ENCODE data around the gene MCC. TPM values are rescaled to one million over a fixed set of nuclear protein-coding genes. Genes with fewer than 3 reads are reported as not detected.

Gene MCC
- total RNA-seq, 1 experiment from 2014 or later = 7.6 TPM

DNA sequence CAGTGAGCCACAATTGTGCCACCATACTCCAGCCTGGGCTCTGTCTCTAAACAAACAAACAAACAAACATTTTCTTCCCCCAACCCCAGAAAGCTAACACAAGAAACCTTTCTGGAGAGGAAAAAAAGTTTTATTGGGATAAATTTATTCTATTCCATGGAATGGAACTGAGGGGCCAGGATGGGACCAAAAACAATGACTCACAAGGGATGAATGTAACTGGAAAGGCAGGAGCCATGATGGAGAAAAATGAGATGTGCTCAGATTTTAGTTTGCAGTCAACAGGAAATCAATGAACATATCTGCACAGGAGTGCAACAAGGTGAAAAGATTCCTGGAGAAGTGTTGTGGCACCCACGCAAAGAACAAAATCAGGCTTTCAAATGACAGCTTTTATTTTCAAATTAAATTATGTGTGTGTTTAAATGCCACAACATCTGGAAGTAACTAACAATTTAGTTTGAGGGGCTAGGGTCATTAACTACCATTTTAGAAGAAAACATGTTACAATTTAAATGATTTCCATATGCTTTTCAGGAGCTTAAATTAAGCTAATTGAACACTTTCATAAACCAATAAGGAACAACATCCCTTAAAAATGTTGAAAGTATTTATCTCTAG lies 262.0 kb downstream of the MCC start:
- no peak for DNase-seq
- Histone ChIP-seq H3K23me2 (ENCODE audit: insufficient read length, low read depth, low read length, poor library complexity, severe bottlenecking) (no peaks in the 10 kb centered on the region), H3K9ac (ENCODE audit: extremely low read depth, insufficient read length, low read length) (no peak overlapping the region), H2BK120ac (ENCODE audit: low read depth, low read length, poor library complexity, severe bottlenecking) (no peak overlapping the region), H3K4ac (ENCODE audit: low read depth, low read length) (no peak overlapping the region), H3K23ac (ENCODE audit: insufficient read length, low read depth, low read length) (no peak overlapping the region), H3K14ac (ENCODE audit: insufficient read depth, low read length) (no peak overlapping the region), H2AK5ac (ENCODE audit: insufficient read length, low read length) (no peak overlapping the region), H2BK20ac (ENCODE audit: low read depth, low read length, poor library complexity, severe bottlenecking) (no peak overlapping the region), H3K79me1 (ENCODE audit: insufficient read depth, low read depth, low read length, poor library complexity, severe bottlenecking) (no peaks in the 10 kb centered on the region), H3T11ph (ENCODE audit: low read length) (no peak overlapping the region), H4K8ac (replicated peaks; ENCODE audit: insufficient read length, low read depth, low read length) (no peak overlapping the region), H3K79me2 (ENCODE audit: insufficient read depth, low read length) (no peaks in the 10 kb centered on the region), H3K56ac (ENCODE audit: insufficient read length, low read depth, low read length) (no peak overlapping the region), H4K20me1 (ENCODE audit: control insufficient read depth, insufficient read depth, insufficient read length) (no peaks in the 10 kb centered on the region), H4K91ac (ENCODE audit: insufficient read length, low read depth, low read length) (no peak overlapping the region), H3K9me3 (ENCODE audit: control insufficient read depth, low read depth, low read length) (no peaks in the 10 kb centered on the region), H3K4me1 (ENCODE audit: insufficient read depth, low read length) (peaks cover 11% of the 10 kb centered on the region; the same call in 1 of the 2 replicates), H2BK15ac (ENCODE audit: low read depth, low read length) (no peak overlapping the region), H3K18ac (ENCODE audit: insufficient read length, low read depth, low read length) (no peak overlapping the region), H2BK5ac (ENCODE audit: insufficient read length, low read length) (no peak overlapping the region), H2AFZ (ENCODE audit: low read length) (no peak overlapping the region), H4K5ac (ENCODE audit: insufficient read length, low read depth, low read length) (no peak overlapping the region), H3K27ac (ENCODE audit: insufficient read length, low read depth, low read length) (no peak overlapping the region), H3K4me2 (ENCODE audit: insufficient read depth, insufficient read length, low read length) (no peak overlapping the region), H2BK12ac (ENCODE audit: insufficient read length, low read depth, low read length) (no peak overlapping the region), H3K27me3 (ENCODE audit: insufficient read depth, low read length) (no peaks in the 10 kb centered on the region)
- Mint-ChIP-seq H3K4me1 (peaks cover 35 to 49% of the 10 kb centered on the region in 2 experiments), H3K27ac (no peak overlapping the region), H3K9me3 (peaks cover 4 to 6% of the 10 kb centered on the region in 2 experiments; a peak in 3 of 5 replicates), H3K27me3 (ENCODE audit: low read depth) (no peaks in the 10 kb centered on the region), H3K36me3 (ENCODE audit: insufficient read depth in 1 of 3, low read depth in 3 of 3) (peaks cover 0 to 13% (median 5%) of the 10 kb centered on the region in 3 experiments; a peak in 4 of 7 replicates), H3K4me3 (no peak overlapping the region)
- no CpG with 5 or more reads among the region's 1 CpG for WGBS (ENCODE audit: extremely low coverage, insufficient read length, low lambda C conversion rate)
- no peak for TF ChIP-seq CTCF (conservative IDR thresholded peaks at IDR 0.05)

Data from H9 (cell line).